ENCODE results near the gene FAM110D. TPM values are rescaled to one million over a fixed set of nuclear protein-coding genes. Genes with fewer than 3 reads are reported as not detected.

Gene FAM110D
- total and polyA plus RNA-seq, 2 experiments from 2014 or later, result 0.10 to 0.44 TPM

GRCh38 chr1:26181586-26182382, 22.9 kb downstream of the FAM110D start:
- peaks cover 2% of the 10 kb centered on the region for H3K79me2 ChIP-seq
- TF ChIP-seq EZH2phosphoT487 (IDR thresholded peaks at IDR 0.05; ENCODE audit: low read depth, severe bottlenecking, unreplicated experiment) (no peak), EZH2 (IDR thresholded peaks at IDR 0.05; ENCODE audit: borderline replicate concordance) (no peak), CTCF (IDR thresholded peaks at IDR 0.05; ENCODE audit: poor library complexity) (no peak)
- no peaks in the 10 kb centered on the region for H3K9me3 ChIP-seq (ENCODE audit: low read depth)
- no peak overlapping the region for H2AFZ ChIP-seq
- no peaks in the 10 kb centered on the region for H3K36me3 ChIP-seq (replicated peaks; ENCODE audit: insufficient read depth, low read depth)
- no peaks in the 10 kb centered on the region for H3K27me3 ChIP-seq
- H4K20me1 ChIP-seq (ENCODE audit: insufficient read depth, poor library complexity, severe bottlenecking), result no peaks in the 10 kb centered on the region
- whole genome bisulfite sequencing (ENCODE audit: low lambda C conversion rate, missing lambda C conversion rate), result 80% methylated on average over 9 of the region's 9 CpGs
- no peak overlapping the region for H3K27ac ChIP-seq
- H3K4me1 ChIP-seq (ENCODE audit: insufficient read depth), result no peaks in the 10 kb centered on the region
- H3K4me2 ChIP-seq, result no peak overlapping the region
- no peaks in the 10 kb centered on the region for H3K9me2 ChIP-seq (replicated peaks; ENCODE audit: insufficient read depth)
- DNase-seq (ENCODE audit: low spot score), result no peak
- no peak overlapping the region for H3K4me3 ChIP-seq

DNA sequence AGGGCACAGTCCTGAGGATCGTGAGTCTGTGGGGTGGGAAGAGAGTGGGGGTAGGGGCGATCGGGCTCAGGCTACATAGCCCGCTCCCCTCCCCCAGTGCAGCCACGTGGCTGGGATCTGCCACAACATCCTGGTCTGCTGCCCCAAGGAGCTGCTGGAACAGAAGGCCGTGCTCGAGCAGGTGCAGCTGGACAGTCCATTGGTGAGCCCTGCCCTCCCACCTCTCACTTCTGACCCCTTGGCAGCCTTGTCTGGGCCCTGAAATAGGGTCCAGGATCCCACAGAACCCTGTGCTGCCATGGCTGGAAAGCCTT, 23.5 kb downstream of the FAM110D start:
- Histone ChIP-seq H3K9me3 (ENCODE audit: low read depth) (no peaks in the 10 kb centered on the region), H4K20me1 (ENCODE audit: insufficient read depth, poor library complexity, severe bottlenecking) (no peaks in the 10 kb centered on the region), H2AFZ (no peak overlapping the region), H3K27ac (no peak overlapping the region), H3K79me2 (peaks cover 2% of the 10 kb centered on the region), H3K36me3 (replicated peaks; ENCODE audit: insufficient read depth, low read depth) (no peaks in the 10 kb centered on the region), H3K9me2 (replicated peaks; ENCODE audit: insufficient read depth) (no peaks in the 10 kb centered on the region), H3K4me2 (no peak overlapping the region), H3K4me3 (no peak overlapping the region), H3K4me1 (ENCODE audit: insufficient read depth) (no peaks in the 10 kb centered on the region), H3K27me3 (no peaks in the 10 kb centered on the region)
- no peak for DNase-seq (ENCODE audit: low spot score)
- WGBS (ENCODE audit: low lambda C conversion rate, missing lambda C conversion rate), result 68% methylated on average over 4 of the region's 7 CpGs
- TF ChIP-seq EZH2 (IDR thresholded peaks at IDR 0.05; ENCODE audit: borderline replicate concordance) (no peak), CTCF (IDR thresholded peaks at IDR 0.05; ENCODE audit: poor library complexity) (no peak), EZH2phosphoT487 (IDR thresholded peaks at IDR 0.05; ENCODE audit: low read depth, severe bottlenecking, unreplicated experiment) (no peak)

DNA sequence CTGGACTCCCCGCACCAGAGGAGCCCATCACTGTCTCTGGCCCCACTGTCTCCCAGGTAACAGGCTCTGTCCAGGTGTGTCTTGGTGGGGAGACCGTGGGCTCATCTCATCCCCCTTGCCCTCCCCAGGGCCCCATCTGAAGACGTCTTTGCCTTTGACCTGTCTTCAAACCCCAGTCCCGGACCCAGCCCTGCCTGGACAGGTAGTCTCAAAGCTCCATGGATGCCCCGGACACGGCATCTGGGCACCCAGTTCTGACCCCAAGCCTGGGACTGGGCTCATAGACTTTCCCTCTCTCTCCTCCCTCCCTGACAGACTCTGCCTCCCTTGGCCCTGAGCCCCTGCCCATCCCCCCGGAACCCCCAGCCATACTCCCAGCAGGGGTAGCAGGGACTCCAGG, 25.2 kb downstream of the FAM110D start:
- WGBS (ENCODE audit: low lambda C conversion rate, missing lambda C conversion rate), result 93% methylated on average over 6 of the region's 7 CpGs
- DNase-seq (ENCODE audit: low spot score), result no peak
- Histone ChIP-seq H3K9me3 (ENCODE audit: low read depth) (no peaks in the 10 kb centered on the region), H3K9me2 (replicated peaks; ENCODE audit: insufficient read depth) (no peaks in the 10 kb centered on the region), H3K4me1 (ENCODE audit: insufficient read depth) (no peaks in the 10 kb centered on the region), H3K36me3 (replicated peaks; ENCODE audit: insufficient read depth, low read depth) (no peaks in the 10 kb centered on the region), H2AFZ (no peak overlapping the region), H3K27me3 (no peaks in the 10 kb centered on the region), H4K20me1 (ENCODE audit: insufficient read depth, poor library complexity, severe bottlenecking) (no peaks in the 10 kb centered on the region), H3K4me2 (no peak overlapping the region), H3K79me2 (peaks cover under 1% of the 10 kb centered on the region), H3K4me3 (no peak overlapping the region), H3K27ac (no peak overlapping the region)
- TF ChIP-seq CTCF (IDR thresholded peaks at IDR 0.05; ENCODE audit: poor library complexity) (no peak), EZH2 (IDR thresholded peaks at IDR 0.05; ENCODE audit: borderline replicate concordance) (no peak), EZH2phosphoT487 (IDR thresholded peaks at IDR 0.05; ENCODE audit: low read depth, severe bottlenecking, unreplicated experiment) (no peak)
